HG02763 (cell line): Measurements from ENCODE around the gene HOXD13.

ENCODE experiments used
- ATAC-seq: cut with Tn5 transposase; IDR thresholded peaks from one replicate; pipeline ENCODE4 v1.9.1; 2021; ENCODE audit warnings: mild to moderate bottlenecking, moderate library complexity; ENCODE audit not compliant: unreplicated experiment

Gene HOXD13

GRCh38 chr2:176093145-176093897 lies 800 bp downstream of the HOXD13 start:
- ATAC-seq, result no peak

GRCh38 chr2:176093898-176094249 lies 1.4 kb downstream of the HOXD13 start:
- no peak for ATAC-seq

DNA sequence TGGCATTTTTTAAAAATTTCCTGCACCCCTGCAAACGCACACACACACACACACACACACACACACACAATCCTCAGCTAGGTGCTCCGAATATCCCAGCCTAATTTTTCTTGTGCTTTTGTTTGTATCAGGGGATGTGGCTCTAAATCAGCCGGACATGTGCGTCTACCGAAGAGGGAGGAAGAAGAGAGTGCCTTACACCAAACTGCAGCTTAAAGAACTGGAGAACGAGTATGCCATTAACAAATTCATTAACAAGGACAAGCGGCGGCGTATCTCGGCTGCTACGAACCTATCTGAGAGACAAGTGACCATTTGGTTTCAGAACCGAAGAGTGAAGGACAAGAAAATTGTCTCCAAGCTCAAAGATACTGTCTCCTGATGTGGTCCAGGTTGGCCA lies 1.8 kb downstream of the HOXD13 start:
- ATAC-seq, result no peak

DNA sequence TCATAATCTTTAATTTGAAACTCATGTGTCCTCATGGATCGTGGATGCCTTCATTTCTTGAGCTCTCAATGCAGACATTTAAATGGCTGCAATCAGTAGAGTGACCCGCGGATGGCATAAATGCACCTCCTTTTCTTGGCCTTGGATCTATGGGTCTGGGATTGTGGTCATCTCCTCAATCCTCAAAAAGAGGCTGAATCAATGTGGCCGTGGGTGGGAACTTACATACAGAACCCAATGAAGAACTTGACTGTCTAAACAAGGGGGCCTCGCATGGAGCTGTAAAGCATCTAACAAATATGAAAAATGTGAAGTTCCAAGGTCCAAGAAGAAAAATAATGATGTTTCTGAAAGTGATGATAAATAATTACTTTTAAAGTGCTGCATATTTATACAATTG lies 2.9 kb downstream of the HOXD13 start:
- no peak for ATAC-seq

- no peak for ATAC-seq
These were observed 3.9 kb downstream of the HOXD13 start for GRCh38 chr2:176096243-176096985.

DNA sequence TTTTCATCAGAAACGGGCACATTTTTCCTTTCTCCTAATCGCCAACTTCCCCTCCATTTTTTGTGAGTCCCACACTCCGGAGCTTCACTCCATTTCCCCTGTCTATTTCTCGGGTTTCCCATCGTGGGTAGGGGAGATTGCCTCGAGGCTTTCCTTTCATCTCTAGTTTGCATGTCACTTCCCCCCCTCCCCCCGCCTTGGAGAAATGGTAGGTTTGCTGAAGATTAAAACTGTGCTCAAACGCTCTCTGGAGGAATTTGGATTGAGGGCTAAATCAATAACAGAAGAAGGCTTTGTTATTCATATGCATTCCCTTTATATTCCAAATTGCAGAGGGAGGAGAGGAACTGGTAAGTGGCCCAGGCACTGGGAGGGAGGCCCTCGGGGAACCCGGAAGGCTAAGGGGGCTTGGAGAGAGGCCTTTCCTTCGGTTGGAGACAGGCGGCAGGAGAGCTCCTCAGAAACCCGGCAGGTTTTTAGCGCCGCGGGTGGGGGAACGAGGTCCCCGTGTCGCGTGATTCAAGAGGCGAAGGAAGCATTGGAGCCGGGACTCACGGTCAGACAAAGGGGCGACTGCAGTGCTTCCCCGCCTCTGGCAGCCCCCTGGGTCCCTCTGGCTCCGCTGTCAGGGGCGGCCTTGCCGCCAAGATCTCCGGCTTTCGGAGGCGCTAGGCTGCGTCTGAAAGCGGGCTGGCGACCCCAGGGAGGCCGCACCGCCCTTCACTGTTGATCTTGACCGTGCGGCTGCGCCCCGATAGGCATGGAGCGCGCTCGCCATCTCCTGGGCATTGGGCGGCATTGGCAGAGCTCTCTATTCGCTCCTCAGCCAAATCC lies 4.7 kb downstream of the HOXD13 start:
- ATAC-seq, result peak; percentile 76

- ATAC-seq, result no peak
These were observed 5.4 kb downstream of the HOXD13 start for GRCh38 chr2:176097820-176098365.

DNA sequence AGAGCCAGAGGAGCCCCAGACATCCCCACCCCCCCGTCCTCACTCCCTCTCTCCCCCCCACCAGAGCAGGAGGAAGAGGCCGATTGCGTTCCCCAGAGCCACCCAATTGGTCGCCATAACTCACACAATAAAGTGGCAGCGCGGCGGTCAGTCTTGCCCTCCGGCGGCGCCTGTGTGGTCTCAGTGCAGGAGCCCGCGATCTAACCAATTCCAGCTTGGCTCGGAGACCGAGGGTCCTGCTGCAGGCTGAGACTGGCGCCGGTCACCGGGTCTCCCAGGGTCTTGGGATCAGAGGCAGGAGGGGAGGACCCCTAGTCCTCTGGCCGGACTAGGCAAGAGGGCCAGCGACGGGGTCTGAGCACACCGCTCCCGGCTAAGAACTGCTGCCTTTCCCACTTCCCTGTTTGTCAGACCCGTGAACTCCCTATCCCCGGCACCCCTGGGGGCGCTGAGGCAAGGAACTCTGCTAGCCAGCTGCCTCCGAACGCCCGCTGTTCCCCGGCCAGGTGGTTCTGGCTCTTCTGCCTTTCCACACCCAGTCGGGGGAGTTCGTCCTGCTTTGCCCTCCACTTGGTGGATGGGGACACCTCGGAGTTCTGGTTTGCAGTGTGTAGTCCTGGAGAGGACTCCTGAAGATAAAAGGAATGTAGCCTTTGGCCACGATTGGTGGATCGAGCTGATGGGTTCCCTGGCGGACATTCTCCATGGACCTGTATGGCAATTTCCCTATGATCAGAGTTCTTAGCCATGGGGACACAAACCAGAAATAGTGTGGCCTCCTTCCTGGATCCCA lies 6.0 kb downstream of the HOXD13 start:
- no peak for ATAC-seq

DNA sequence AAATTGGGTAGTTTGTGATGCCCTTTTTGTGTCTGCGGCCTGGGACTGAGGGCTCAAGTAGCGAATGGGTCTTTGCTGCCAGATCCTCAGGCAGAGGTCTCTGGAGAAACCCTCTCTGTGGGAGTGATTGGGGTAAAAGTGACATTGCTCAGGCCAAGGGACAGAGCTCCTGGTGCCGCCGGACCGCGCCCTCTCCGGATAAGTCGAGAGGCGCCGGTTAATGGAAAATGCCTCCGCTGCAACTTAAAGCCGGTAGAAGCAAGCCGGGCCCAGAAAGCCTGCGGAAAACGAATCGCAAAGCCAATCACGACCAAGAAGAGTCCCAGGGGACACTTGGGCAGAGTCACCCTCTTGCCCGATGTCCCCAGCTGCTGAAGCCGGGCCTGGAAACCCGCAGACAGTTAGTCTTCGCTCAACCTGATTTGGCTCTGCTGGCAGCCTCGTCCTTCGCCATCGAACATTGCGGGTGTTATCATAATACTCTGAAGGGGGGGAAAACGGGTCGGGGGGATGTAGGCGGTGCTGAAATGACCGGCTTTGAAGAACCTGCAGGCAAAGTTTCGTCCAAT lies 6.7 kb downstream of the HOXD13 start:
- no peak for ATAC-seq

- no peak for ATAC-seq
These were observed 7.4 kb downstream of the HOXD13 start, which contains the start of gene HOXD12 for GRCh38 chr2:176099728-176100546. HOXD12 (plus strand) TSS chr2:176099795; CDS start chr2:176099802, 7 bp downstream.

DNA sequence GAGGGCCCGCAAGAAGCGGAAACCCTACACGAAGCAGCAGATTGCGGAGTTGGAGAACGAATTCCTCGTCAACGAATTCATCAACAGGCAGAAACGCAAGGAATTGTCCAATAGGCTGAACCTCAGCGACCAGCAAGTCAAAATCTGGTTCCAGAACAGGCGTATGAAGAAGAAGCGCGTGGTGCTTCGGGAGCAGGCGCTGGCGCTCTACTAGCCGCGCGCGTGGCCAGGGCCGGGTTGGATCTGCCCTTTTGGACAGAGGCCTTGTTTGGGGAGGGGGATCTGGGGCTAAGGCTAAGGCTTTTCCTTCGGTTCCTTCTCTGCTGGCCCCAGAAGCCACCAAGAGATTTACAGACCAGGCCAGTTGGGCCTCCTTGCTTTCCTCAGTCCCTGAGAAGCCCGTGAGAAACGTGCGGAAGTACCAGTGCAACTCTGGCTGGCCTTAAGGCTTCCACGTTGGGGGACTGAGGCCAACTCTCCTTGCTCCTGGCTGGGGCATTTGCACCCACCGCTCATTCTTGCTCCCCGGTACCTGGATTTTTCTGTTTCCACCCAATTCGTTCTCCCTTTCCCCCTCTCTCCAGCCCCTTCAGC lies 8.1 kb downstream of the HOXD13 start:
- ATAC-seq, result no peak

DNA sequence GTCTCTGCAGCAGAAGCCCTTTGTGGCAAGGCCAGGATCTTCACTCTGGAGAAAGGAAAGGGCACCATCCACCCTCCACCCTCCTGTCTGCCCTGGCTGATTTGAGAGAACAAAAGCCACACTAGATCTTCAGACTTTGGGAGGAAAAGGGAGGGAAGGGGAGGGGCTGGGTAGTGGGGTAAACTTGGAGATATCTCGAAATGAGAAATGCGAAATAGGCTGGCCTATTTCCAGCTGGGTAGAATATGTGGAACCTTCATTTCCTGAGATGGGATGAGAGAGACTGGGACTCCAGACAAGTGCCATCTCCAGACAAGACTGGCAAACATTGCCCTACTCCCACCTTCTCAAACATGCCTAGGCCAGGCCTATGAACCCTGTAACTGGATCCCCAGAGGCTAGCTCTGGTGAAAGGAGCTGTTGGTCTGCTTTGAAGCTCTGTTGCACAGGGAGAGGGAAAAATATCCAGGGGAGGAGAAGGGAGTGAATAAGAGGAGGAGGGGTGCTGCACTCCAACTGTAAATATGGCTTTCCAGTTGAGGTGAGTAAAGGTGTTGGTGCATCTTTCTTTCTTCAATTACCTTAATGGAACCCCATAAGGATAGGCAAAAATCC lies 8.8 kb downstream of the HOXD13 start:
- no peak for ATAC-seq

DNA sequence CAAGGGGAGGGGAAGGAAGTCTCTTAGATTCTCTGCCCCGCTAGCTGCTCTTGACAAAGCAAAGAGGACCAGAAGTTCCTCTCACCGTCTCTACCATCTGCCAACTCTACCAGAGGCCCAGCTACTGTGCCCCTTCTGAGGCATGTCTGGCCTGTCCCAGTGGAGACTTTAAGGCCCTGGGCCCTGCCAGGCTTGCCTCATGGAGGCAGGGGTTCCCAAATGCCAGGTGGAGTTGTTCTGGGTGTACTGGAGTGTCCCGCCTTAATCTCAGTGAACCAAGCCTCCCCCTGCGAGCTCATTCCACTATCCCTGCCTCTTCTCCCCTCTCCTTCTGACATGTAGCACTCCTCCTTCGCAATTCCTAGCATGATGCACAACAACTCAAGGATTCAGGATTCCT lies 9.3 kb downstream of the HOXD13 start:
- no peak for ATAC-seq

GRCh38 chr2:176102309-176102866 lies 9.9 kb downstream of the HOXD13 start:
- no peak for ATAC-seq

GRCh38 chr2:176103194-176103593 lies 10.7 kb downstream of the HOXD13 start:
- no peak for ATAC-seq

DNA sequence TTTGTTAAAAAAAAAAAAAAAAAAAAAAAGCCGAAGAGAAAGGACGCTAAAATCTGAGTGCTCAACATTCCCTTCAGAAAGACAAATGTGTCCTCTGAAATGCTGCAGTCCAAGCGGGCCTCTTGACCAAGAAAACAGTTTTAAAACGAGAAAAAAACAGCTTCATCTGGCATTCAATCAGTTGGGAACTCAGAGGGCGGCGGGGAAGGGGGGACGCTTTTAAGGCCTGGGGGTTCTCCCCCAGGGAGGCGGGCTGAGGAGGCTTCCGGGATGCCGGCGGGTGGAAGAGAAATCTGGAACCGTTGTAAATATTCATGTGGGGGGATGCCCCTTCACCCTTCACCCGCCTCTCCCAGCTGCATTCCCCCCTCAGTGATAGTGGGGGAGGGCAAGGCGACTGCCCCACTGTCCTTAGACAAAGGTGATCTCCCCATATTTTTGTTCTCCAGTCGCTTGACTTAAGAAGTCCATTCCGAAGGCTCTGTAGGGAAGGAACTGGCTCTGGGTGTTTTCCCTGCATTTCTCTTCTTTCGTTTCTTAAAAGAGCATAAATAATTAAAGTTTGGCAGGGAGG lies 11.3 kb downstream of the HOXD13 start:
- ATAC-seq, result no peak

DNA sequence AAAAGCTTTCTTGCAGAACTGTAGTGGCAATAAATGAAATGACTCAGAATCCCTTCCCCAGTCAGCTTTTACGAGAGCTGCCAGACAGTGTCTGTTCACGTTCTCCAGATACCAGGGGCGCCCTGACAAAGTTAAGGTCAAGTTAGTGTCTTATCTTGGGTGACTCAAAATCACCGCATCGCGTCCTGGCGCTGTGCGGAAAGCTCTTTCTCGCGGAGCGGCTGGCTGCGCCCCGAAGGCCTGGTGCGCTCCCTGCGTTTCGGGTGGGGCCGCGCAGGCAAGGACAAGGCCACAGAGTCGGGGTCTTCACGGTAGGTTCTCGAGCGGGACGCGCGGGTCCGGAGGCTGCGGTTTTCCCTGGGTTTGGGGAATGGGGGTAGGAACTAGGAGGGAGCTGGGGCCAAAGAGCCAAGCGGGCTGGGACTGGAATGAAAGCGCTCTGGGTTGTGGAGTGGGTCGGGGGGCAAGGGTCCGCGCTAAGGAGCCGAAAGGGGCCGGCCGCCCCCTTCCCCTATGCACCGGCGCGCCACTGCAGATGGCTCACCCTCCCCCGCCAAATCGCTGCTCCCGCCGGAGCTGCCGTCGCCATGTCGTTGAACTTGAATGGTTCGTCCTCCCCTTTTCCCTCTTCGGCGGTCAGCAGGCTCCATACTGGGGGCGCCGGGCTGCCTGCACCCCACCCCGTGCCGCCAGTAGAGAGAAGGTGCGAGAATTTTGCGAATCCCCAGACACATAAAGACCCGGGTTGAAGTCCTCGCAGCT lies 12.0 kb downstream of the HOXD13 start:
- no peak for ATAC-seq
